GM21576 (cell line): ENCODE data around the gene HTRA1.

Source experiments
- ATAC-seq: cut with Tn5 transposase; IDR thresholded peaks from one replicate; pipeline ENCODE4 v1.9.1; 2021; ENCODE audit warnings: mild to moderate bottlenecking, moderate library complexity; ENCODE audit not compliant: unreplicated experiment

HTRA1 gene

DNA sequence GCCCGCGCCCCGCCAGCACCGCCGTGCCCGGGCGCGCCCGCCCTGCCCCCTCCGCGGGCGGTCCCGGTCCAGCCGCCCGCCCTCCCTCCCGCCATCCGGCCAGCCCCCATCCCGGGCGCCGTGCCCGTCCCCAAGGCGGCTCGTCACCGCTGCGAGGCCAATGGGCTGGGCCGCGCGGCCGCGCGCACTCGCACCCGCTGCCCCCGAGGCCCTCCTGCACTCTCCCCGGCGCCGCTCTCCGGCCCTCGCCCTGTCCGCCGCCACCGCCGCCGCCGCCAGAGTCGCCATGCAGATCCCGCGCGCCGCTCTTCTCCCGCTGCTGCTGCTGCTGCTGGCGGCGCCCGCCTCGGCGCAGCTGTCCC lies at the start of gene HTRA1:
Gene HTRA1, plus strand, starts transcription at position 187 of the 362 bp plus-strand sequence. Its CDS starts 100 bp downstream, at position 287.
- ATAC-seq: no peak

- no peak for ATAC-seq
Observed at GRCh38 chr10:122413327-122413726, 48.0 kb upstream of the HTRA1 start.

- no peak for ATAC-seq
Observed at GRCh38 chr10:122417667-122418066, 43.7 kb upstream of the HTRA1 start.

DNA sequence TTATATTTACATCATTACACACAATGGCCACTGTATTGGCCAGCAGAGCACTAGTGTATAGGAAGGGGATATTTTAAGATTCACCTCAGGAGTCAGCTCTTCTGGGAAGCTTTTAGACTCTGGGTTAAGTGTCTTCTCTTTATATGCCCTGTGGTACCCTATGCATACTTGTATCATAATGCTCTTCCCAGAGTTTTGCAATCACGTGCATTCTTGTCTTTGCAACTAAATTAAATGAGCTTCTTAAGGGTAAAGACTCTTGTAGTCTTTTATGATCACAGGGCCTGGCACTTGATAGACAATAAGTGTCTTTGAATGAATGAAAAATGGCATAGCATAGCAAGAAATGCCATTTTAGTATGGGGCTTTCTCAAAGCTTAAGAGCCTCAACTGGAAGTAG lies 42.3 kb upstream of the HTRA1 start:
- no peak for ATAC-seq

DNA sequence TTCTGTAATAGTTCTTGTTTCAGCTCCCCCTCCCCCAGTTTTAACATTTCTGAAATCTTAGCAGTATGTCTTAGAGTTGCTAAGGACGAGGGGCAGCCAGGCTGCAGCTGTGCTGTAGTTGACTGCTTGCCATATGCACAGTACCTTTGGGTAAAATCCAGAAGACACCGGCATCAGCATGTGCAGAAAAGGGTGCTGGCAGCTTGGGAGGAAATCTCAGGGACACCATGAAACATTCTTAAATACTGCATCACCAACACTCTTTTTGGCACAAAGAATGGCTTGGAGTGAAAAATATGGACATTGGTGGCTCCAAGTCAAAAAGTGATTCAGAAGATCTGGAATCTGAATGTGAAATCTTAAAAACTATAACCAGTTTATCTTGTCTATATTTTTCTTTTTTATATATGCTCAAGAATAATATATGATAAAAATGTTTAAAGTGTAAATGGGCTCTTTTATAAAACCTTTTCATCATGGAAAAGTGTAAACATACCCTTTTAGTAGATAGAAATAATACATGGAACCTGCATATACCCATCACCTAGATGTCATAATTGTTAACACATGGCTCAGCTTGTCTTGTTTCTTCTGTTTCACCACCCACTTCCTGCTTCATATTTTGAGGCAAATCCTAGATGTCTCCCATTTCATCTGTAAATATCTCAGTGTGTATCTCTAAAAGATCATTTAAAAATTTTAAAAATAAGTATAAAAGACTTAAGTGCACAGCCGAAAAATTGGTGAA lies 41.3 kb upstream of the HTRA1 start:
- no peak for ATAC-seq

- ATAC-seq: no peak
Observed at GRCh38 chr10:122420624-122421007, 40.7 kb upstream of the HTRA1 start.

DNA sequence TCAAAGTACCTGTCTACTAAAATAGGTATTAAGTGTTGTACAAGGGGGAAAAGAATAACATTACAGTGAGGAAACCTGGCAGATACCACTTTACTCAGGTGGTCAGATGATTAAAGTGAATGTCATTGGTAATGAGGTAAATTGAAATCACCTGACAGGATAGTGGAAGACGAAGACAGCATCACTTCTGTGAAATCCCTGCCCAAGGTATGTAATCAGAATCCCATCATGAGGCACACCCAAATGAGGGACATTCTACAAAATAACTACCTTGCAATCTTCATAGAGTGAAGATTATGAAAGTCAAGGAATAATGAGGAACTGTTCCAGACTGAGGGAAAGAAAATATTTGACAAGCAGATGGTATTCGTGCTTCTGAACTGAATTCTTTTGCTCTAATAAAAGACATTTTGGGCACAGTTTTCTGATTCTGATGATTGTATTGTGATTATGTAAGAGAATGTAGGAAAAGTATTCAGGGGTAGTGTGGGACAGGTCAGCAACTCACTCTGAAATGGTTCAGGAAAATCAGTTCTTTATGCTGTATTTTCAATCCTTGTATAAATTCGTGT lies 40.2 kb upstream of the HTRA1 start:
- no peak for ATAC-seq

GRCh38 chr10:122421742-122422141 lies 39.6 kb upstream of the HTRA1 start:
- ATAC-seq: no peak

DNA sequence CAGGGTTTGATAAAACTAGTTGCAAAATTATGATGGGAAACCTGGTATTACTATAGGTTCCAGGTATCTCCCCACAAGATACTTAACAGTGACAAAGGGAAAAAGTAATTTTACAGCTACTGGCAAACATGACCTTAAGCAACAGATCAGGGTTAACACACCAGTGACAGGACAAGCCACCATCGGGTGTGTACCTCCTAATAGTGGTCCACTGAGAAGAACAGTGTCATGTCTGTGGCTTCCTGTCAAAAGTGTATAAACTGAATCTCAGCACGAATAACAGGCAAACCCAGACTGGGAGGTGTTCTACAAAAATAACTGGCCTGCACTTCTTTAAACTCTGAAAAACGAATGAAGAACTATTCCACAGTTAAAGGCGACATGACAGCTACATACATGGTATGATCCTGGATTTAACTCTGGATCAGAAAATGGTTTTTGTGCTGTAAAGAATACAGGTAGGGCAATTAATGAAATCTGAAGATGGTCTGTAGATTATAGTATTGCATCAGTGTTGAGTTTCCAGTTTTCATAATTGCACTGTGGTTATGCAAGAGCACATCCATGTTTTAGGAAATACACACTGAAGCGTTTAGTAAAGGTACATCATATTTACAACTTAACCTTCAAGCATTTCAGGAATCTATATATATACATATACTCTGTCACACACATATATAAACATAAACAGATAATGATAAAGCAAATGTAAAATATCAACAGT lies 38.9 kb upstream of the HTRA1 start:
- no peak for ATAC-seq

DNA sequence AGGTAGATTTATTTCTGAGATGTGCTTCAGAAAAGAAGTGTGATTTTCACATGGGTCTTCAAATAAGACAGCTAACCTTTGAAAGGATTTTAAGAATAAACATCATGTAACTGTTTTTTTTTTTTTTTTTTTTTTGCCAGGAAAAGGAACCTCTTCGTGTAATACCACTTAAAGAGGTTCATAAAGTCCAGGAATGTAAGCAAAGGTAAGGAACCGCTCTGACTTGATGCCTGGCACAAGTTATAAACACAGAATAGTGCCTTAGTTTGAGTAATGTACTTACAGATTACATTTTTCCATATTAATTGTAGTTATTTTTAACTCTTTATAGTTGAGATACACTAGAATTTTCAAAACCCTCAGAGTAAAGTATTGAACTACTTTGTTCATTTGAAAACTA lies 37.3 kb upstream of the HTRA1 start:
- ATAC-seq: no peak

DNA sequence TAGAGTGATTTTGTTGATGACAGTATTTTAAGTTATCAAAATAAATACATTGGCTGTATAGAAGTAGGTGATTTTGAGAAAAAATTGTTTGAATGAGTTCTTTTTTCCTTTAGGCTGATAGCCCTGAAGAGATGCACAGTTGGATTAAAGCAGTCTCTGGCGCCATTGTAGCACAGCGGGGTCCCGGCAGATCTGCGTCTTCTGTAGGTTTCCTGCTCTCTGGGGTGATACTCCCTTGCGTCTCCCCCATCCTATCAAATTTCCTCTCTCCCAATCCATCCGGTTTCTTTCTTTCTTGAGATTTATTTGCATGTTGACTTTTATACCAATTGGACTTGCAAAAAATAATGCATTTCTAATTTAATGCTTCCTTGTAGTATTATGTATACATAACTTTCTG lies 34.5 kb upstream of the HTRA1 start:
- ATAC-seq: no peak

GRCh38 chr10:122427280-122427679 lies 34.1 kb upstream of the HTRA1 start:
- ATAC-seq: no peak

GRCh38 chr10:122435212-122435827 lies 26.0 kb upstream of the HTRA1 start:
- no peak for ATAC-seq

DNA sequence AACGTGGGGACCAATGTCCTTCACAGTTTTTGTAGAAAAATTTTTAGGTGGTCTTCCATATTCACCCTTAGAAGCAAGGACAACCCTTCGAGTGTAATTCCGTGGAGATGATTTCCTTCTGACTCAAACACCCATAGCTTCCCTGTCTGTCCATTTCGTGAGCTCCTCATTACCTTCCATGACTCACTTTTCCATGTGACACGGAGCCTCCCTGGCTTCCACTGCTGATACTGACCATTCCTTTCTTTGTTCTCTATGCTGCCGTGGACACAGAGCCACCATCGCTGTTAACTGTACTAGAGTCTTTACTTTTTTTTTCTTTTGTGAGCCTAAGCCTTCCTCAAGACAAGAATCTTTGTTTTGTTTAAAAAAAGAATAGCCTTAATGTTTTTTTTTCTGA lies 19.4 kb upstream of the HTRA1 start:
- ATAC-seq: no peak

DNA sequence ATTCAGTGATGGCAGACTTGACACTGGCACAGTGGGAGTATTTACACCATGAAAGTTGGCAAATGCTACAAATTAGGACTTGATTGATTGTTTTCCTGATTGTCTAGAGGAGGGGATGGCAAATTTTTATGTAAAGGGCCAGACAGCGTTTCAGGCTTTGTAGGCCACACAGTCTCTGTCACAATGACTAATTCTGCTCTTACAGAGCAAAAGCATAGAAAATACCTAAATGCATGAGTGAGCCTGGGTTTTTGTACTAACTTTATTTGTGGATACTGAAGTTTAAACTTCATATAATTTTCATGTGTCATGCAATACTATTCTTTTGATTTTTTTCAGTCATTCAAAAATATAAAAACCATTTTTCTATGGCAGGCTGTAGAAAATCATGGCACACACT lies 15.9 kb upstream of the HTRA1 start:
- no peak for ATAC-seq

DNA sequence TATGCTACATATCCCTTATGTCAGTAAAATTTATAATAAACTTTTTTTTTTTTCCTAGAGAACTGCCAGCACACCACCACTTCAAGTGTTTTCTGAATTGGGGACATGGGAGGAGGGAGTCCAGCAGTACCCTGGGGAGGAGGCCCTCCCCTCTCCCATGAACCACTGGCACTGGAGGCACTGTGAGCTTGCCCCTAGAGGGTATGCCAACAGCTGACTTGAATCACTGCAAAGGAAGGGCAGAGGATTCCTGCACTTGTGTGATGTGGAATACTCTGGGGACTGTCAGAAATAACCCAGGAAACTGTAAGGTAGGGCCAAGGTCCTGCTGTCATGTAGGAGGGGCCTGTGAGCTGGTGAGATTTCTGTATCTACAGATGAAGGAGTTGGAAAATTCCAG lies 15.4 kb upstream of the HTRA1 start:
- ATAC-seq: no peak

- ATAC-seq: no peak
Observed at GRCh38 chr10:122446668-122447423, 14.5 kb upstream of the HTRA1 start.

- ATAC-seq: no peak
Observed at GRCh38 chr10:122448600-122448999, 12.8 kb upstream of the HTRA1 start.

DNA sequence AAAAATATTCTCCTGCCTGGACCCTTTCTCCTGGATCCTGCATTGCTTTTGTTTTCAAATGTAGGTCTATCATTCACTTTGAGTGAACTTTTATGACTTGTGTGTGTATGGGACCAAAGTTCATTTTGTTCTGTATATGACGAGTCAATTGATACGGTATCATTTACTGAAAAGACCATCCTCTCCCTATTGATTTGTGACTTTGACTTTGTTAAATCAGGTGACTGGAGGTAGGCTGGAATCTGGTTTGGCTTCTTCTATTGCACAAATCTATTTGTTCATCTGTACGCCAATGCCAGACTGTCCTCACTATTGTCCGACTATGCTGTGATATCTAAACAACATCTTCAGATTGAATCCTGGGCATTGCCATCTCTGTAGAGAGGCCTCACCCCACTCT lies 12.2 kb upstream of the HTRA1 start:
- no peak for ATAC-seq

- no peak for ATAC-seq
Observed at GRCh38 chr10:122450353-122450990, 10.9 kb upstream of the HTRA1 start.

GRCh38 chr10:122454071-122454470 lies 7.3 kb upstream of the HTRA1 start:
- ATAC-seq: no peak
